Parathyroid adenoma (tissue), 2 donors: ENCODE measurements around the gene DDX10.

ENCODE experiments used
- H2AFZ ChIP-seq: fragments of 300-600 bp; sonication (generic); one replicate; pipeline ENCODE4 v1.7.0; 2017; ENCODE audit warnings: antibody characterized with exemption, mild to moderate bottlenecking
- H3K27ac ChIP-seq: fragments of 300-600 bp; sonication (generic); one replicate; pipeline ENCODE4 v1.7.0; 2017
- H3K27me3 ChIP-seq: fragments of 300-600 bp; sonication (generic); one replicate; pipeline ENCODE4 v1.7.0; 2017; ENCODE audit warnings: low read length; ENCODE audit not compliant: control insufficient read depth, insufficient read depth
- H3K36me3 ChIP-seq: fragments of 300-600 bp; sonication (generic); one replicate; pipeline ENCODE4 v1.7.0; 2017; ENCODE audit warnings: low read length; ENCODE audit not compliant: control insufficient read depth, insufficient read depth
- H3K4me1 ChIP-seq: fragments of 300-600 bp; sonication (generic); one replicate; pipeline ENCODE4 v1.7.0; 2017; ENCODE audit warnings: control low read depth
- H3K4me2 ChIP-seq: fragments of 300-600 bp; sonication (generic); one replicate; pipeline ENCODE4 v1.7.0; 2017; ENCODE audit warnings: low read length
- H3K4me3 ChIP-seq: fragments of 300-600 bp; sonication (generic); one replicate; pipeline ENCODE4 v1.7.0; 2017; ENCODE audit warnings: low read depth, low read length
- H3K79me2 ChIP-seq: fragments of 300-600 bp; sonication (generic); one replicate; pipeline ENCODE4 v1.7.0; 2017; ENCODE audit warnings: control low read depth
- H3K9ac ChIP-seq: fragments of 300-600 bp; sonication (generic); one replicate; pipeline ENCODE4 v1.7.0; 2017; ENCODE audit warnings: mild to moderate bottlenecking
- H3K9me3 ChIP-seq: fragments of 300-600 bp; sonication (generic); one replicate; pipeline ENCODE4 v1.7.0; 2017; ENCODE audit warnings: low read length; ENCODE audit not compliant: control insufficient read depth
- CTCF ChIP-seq: fragments of 300-600 bp; sonication (generic); IDR thresholded peaks from one replicate; pipeline ENCODE4 v1.7.0; 2017; ENCODE audit warnings: antibody characterized with exemption, mild to moderate bottlenecking
- donor health status: primary hyperparathyroidism.

The DDX10 gene

GRCh38 chr11:108802492-108802891 is 137.6 kb downstream of the DDX10 start:
- Histone ChIP-seq H3K9me3 (no peaks in the 10 kb centered on the region), H3K9ac (no peak overlapping the region), H3K27ac (no peak overlapping the region), H3K27me3 (no peaks in the 10 kb centered on the region), H3K36me3 (no peaks in the 10 kb centered on the region), H3K4me1 (no peaks in the 10 kb centered on the region), H3K79me2 (no peaks in the 10 kb centered on the region), H3K4me3 (no peak overlapping the region), H3K4me2 (no peak overlapping the region), H2AFZ (no peak overlapping the region)
- TF ChIP-seq CTCF, result no peak

- Histone ChIP-seq H3K4me3 (no peak overlapping the region), H3K79me2 (no peaks in the 10 kb centered on the region), H2AFZ (no peak overlapping the region), H3K4me1 (no peaks in the 10 kb centered on the region), H3K36me3 (no peaks in the 10 kb centered on the region), H3K9me3 (no peaks in the 10 kb centered on the region), H3K27me3 (no peaks in the 10 kb centered on the region), H3K4me2 (no peak overlapping the region), H3K9ac (no peak overlapping the region), H3K27ac (no peak overlapping the region)
- no peak for TF ChIP-seq CTCF
These were observed 138.9 kb downstream of the DDX10 start for GRCh38 chr11:108803776-108804175.

- no peaks in the 10 kb centered on the region for H3K79me2 ChIP-seq
- H3K27me3 ChIP-seq, result no peaks in the 10 kb centered on the region
- TF ChIP-seq CTCF, result no peak
These were observed 139.6 kb downstream of the DDX10 start for GRCh38 chr11:108804511-108804910.

DNA sequence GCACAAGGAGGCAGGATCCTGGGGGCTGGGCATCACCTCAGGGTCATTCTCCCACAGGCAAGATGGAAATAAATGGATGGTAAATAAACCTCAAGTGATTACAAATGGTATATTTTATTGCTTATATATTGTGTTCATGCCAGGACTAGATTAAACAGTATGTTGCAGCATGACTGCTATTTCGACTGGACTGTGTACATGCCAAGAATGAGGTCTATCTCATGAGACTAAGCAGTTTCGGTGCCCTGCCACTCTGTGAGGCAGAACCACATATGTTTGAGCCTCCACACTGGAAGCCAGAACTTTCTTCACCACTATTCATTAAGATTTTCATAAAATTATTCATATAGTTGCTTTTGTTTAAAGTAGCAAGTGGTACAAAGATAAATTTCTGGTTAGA is 140.2 kb downstream of the DDX10 start:
- H2AFZ ChIP-seq, result no peak overlapping the region
- TF ChIP-seq CTCF, result no peak

More at GRCh38 chr11:108804511-108804910, 139.6 kb downstream of the DDX10 start:
- no peaks in the 10 kb centered on the region for H3K36me3 ChIP-seq
- no peaks in the 10 kb centered on the region for H3K4me1 ChIP-seq
- no peak overlapping the region for H3K4me3 ChIP-seq
- no peaks in the 10 kb centered on the region for H3K9me3 ChIP-seq
- H3K27ac ChIP-seq, result no peak overlapping the region
- H3K4me2 ChIP-seq, result no peak overlapping the region
- no peak overlapping the region for H2AFZ ChIP-seq
- H3K9ac ChIP-seq, result no peak overlapping the region

GRCh38 chr11:108807262-108807661 is 142.4 kb downstream of the DDX10 start:
- Histone ChIP-seq H3K27ac (no peak overlapping the region), H3K4me3 (no peak overlapping the region), H2AFZ (no peak overlapping the region), H3K36me3 (no peaks in the 10 kb centered on the region), H3K4me1 (no peaks in the 10 kb centered on the region), H3K9ac (no peak overlapping the region), H3K27me3 (no peaks in the 10 kb centered on the region), H3K79me2 (no peaks in the 10 kb centered on the region), H3K9me3 (no peaks in the 10 kb centered on the region), H3K4me2 (no peak overlapping the region)
- TF ChIP-seq CTCF, result no peak

More for the DNA sequence above, 140.2 kb downstream of the DDX10 start:
- Histone ChIP-seq H3K9ac (no peak overlapping the region), H3K27ac (no peak overlapping the region), H3K4me2 (no peak overlapping the region), H3K27me3 (no peaks in the 10 kb centered on the region), H3K4me1 (no peaks in the 10 kb centered on the region), H3K36me3 (no peaks in the 10 kb centered on the region), H3K9me3 (no peaks in the 10 kb centered on the region), H3K79me2 (no peaks in the 10 kb centered on the region), H3K4me3 (no peak overlapping the region)
